NCI-H128 (cell line): ENCODE measurements around the gene IL18RAP.

ENCODE experiments used
- DNase-seq: peaks from one replicate; lab custom pipeline; 2025; ENCODE audit not compliant: unreplicated experiment; lab: John Stamatoyannopoulos, UW

The IL18RAP gene, protein sequence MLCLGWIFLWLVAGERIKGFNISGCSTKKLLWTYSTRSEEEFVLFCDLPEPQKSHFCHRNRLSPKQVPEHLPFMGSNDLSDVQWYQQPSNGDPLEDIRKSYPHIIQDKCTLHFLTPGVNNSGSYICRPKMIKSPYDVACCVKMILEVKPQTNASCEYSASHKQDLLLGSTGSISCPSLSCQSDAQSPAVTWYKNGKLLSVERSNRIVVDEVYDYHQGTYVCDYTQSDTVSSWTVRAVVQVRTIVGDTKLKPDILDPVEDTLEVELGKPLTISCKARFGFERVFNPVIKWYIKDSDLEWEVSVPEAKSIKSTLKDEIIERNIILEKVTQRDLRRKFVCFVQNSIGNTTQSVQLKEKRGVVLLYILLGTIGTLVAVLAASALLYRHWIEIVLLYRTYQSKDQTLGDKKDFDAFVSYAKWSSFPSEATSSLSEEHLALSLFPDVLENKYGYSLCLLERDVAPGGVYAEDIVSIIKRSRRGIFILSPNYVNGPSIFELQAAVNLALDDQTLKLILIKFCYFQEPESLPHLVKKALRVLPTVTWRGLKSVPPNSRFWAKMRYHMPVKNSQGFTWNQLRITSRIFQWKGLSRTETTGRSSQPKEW

DNA sequence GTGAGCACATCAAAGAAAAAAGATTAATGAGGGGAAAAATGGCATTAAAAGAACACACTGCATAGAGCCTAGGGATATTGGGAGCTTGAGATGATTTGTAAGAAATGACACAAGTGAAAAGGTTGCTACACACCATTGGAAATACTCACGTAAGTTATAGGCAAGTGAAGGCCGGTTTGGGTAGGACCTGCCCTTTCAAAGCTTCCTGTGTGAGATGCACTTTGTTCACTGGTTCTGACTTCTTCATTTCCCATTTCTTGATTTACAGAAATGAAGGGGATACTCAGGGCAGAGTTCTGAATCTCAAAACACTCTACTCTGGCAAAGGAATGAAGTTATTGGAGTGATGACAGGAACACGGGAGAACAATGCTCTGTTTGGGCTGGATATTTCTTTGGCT is at the start of gene IL18RAP:
IL18RAP (plus strand) TSS at position 251 of the 400 bp plus-strand sequence; CDS start at position 369, 118 bp downstream.
- no peak for DNase-seq

DNA sequence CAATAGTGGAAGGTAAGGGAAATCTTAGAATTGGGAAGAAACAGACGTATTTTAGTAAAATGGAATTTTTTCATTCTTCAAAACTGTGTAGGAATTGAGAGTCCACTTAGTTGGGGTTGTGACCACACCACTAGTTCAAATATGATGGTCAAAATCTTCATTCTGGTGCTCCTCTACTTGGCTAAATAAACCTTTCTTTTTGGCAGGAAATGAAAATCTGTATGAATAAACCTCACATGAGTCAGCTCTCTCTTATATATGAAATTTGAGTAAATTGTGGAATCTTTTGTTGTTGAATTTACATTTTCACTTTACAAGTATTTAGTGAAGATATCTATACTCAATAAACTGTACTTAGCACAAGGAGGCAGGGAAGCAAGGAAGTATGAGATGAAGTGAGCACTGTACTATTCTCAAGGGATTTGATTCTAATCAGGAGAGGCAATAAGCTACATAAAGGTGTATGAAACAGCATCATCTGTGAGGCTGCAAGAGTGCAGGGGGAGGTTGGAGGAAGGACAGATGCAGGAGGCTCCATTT is 46.8 kb upstream of the IL18RAP start:
- DNase-seq, result no peak

DNA sequence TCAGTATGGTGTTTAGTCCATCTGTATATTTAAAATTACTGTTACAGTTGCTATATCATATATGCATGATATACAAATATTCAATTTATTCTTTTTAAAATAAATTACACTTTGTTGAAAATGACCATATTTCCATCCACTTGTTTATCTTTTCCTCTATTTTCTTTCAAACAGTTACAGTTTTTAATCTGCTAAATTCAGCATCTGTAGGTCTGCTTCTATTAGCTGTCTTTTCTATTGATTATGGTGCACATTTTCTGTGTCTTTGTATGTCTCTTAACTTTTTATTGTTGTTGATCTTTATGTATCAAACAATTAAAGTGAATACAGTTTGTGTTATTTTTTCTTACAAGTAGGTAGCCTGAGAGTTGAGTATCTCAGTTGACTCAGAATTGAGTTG is 39.2 kb upstream of the IL18RAP start:
- DNase-seq, result no peak

DNA sequence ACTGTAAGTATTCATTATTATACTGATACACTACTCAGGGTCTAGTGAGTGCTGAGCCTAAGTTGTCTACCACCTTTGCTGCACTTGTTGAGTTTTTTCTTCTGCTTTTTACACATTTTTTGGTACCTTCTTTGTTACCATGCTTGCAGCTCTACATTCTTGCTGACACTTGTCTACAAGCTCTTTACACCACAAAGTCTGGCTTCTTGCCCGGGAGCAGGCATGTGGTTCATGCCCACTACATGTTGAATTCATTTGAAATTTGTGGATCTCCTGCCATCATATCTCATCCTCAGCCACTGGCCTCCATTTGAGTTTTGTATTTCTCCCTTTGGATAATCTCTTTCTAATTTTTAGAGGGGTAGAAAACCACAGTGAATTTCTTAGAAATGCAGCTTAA is 37.4 kb upstream of the IL18RAP start:
- no peak for DNase-seq

DNA sequence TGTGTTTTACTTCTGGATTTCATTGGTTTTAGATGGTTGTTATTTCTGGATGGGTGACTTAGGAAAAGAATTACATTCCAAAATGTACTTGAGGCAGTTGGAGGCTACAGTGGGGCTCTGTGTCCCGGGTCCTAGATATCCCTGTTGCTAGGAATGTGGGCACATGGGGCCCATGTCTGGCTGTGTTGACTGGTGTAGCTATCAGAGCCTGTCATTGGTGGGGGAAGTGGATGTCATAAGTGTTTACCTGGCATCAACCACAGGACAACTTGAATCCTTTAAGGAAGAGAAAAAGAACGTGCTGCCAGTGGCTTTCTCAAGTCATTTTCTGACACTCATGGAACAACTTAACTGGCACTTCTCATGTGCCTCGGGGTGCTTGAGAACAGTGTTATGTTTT is 37.0 kb upstream of the IL18RAP start:
- no peak for DNase-seq

DNA sequence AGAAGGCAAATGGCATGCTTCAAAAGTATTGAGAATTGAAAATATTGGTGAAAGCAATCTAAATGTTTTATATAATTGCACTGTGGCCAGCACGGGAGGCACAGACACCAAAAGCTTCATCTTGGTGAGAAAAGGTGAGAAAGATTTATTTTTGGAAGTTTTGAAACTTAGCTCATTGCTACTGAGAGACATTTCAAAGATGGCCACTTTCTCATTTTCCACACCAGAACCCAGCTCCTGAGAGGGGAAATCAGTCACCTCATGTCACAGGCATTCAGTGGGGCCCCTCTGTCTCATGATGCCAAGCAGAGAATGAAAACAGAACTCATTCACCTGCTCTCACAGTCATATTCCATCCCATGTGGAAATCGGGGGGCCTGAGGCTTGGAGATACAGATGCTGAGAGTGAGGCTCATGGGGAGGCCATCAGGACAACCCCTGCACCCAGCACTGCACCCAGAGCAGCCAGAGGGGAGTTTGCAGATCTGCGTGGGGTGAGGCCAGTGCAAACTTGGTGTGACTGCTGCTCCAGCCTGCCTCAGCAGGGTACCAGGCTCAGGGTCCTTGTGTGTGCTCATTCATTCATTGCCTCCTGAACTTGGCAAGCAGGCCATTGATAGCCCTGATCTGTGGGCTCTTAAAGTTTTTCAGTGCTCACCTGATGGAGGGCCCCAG is 36.0 kb upstream of the IL18RAP start:
- no peak for DNase-seq

DNA sequence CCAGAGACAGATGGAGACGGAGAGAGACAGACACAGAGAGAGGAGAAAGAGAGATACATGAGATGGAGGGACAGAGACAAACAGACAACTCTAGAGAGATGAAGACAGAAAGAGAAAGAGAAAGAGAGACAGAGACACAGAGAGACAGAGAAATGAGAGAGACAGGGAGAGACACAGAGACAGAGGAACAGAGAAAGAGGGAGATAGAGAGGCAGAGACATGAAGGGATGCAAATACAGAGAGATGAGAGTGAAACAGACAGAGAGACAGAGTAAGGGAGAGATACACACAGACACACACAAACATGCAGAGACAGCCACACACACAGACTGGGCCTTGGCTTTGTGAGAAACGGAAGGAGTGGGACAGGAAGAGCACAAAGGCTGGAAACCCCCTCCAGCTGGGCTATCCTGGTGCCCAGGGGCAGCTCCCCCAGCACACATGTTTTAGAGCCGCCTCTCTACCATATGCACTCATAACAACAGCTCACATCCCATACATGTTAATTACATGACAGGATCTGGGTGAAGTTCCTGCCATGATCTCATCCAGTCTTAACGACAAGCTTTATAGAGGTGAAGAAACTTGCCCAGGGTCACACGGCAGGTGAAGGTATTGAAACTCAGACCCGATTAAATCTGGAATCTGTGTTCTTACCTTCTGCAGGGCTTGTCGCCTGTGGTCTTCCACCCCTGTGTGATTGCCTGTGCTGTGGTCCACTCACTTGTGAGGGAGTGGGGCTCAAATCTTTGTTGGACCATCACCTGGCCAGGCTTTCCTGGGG is 35.0 kb upstream of the IL18RAP start:
- DNase-seq, result no peak

DNA sequence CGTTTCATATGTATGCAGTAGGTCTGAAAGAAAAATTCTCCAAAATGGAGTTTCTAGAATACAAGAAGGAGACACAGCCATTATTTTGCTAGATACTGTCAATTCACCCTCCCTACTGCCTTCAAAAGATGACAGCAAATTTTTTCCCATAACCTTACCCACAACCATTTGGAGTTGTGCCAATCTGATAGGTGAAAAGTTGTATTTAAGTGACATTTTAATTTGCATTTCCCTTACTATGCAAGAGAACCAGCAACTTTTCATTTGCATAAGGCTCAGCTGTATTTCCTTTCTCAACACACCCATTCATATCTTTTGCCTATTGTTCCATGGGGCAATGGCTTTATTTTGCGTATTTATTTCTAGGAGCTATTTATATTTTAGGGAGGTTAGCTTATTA is 31.4 kb upstream of the IL18RAP start:
- DNase-seq, result no peak

DNA sequence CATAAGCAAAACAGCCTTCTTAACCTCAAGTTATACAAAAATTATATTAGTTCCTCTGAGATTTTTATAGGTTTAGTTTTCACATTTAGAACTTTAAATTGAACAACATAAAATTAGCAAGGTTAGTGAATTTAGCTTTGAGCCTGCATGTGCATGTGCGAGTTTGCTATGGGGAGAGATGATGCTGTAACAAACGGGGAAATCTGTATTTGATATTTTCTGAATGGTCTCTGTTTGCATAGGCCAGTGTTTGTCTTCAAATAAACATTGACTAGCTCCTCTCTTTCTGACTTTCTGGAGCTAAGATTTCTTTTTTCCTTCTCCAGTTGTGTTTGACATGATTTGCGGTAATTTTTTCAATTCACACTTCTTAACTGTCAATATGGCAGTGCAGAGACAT is 30.9 kb upstream of the IL18RAP start:
- no peak for DNase-seq

DNA sequence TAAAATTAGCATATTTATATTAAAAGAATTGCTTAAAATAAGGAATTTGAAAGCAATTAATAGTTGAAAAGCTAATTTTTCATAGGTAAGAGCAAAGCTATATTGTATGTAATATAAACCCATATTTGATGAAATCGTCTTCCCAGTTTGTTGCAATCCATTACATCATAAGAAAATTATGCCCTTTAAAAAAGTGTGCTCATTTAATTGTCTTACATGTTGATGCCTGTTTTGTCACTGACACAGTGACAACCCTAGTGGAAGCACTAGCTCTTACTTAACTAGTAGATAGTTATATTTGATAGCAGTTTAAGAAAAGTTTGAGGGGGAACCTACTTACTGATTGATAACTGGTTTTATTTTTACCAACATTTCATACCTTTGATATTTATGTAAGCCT is 30.0 kb upstream of the IL18RAP start:
- DNase-seq, result no peak

DNA sequence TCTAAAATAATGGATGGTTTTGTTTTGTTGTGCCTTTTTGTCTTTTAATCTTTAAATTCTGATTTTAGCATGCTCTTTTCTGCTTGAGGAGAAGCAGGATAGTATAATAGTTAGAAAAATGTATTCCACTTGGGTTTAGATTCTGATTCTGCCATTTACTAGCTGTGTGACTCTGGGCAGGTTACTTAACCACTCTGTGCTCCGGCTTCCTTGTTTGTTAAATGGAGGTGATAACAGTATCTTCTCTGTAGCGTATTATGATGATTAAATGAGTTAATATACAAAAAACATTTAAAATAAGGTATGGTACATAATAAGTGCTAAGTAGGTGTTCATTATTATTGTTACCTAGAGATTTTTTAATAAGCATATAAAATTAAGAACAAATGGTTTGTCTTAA is 26.9 kb upstream of the IL18RAP start:
- DNase-seq, result no peak

DNA sequence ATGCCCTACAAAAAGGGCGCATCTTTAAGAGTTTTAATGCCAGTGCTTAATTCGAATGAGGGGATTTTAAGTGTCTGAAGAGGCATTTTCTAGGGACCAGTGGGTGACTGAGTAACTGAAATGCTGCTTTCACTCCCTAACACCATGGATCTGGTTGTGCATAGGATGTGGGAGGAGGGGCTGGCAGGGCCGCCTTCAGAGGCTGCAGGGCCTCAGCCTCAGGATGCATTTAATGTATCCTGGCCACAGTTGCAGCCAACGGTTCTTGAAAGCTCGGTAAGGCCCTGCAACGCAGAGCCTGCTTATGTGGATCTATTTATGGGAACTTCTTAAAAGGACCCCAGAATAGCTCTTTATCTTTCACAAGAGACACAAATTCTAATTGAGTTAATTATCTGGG is 25.8 kb upstream of the IL18RAP start:
- no peak for DNase-seq

DNA sequence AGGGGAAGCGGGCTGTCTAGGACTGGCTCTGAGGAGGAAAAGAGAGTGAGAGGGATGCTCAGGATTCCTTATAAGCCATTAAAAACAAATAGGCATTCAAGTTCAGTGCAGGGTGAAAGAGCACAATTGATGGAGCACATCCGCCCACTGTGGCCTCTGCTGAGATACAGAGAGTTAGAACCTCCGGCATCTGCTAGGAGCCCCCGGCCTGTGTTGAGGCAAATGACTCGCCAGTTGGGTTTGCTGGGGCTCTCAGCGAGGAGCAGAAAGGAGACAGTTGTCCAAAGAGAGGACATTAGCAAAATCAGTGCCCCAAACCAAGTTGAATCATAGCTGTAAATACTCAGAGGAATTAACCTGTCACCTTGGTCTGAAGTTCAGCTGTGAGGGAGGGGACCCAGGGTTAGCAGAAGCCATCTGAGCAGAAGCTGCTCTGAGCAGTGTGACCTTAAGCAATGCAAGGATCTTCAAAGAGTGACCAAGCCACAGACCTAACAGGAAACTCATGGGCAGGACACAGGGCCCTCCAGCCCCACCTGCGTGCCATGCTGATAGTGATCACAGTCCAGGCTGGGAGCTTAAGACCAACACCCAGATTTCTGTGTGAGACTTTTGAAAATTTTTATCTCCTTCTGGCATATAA is 23.3 kb upstream of the IL18RAP start:
- no peak for DNase-seq

DNA sequence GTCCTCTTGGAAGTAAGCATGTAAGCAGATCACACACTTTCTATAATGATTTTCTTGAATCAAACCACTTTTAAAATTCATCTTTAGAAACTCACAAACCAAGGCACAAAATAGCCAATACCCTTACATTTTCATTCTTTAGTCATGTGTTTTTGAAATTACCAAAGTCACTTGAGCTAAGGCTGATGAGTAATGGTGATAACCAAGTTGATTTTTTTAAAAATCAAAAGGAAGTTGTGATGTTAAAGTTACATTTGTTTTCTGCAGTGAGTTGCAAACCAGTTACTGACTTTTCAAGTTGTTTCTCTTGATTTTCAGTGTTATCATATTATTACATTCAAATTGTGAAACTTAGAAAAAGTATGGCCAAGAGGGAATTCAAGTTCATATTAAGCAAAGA is 21.5 kb upstream of the IL18RAP start:
- no peak for DNase-seq

DNA sequence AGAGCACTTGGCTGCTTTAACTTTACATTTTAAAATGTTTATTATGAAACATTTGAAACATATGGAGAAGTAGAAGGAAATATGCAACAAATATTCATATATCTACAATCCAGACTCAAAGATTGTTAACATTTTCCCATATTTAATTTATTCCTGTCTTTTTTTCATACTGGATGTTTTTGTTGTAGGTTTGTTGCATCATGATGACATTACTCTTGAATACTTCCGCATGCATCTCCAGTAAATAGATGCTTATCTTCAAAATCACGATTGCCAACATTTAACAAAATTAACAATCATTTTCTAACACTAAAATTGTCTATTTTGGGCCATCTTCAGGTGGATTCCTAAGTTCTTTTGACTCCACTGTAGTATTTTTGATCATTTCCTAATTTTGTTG is 21.1 kb upstream of the IL18RAP start:
- DNase-seq, result no peak

DNA sequence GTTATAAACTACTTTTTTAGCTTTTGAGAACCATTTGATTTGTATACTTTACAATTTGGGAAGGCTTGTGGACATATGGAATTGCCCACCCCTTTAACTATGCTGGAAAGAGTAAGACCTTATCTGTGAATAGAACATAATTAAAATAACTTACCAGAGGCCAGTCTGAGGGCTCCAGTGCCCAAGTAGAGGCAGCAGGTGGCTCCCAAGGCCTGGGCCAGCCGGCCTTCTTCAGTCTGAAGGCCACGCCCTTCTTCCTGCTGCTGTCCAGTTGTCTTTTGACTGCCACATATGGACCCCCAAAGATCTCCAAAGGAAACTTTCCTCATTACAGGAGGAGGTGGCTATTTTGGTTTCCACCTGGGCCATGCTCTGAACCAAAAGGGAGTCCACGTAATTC is 12.0 kb upstream of the IL18RAP start:
- DNase-seq, result no peak

DNA sequence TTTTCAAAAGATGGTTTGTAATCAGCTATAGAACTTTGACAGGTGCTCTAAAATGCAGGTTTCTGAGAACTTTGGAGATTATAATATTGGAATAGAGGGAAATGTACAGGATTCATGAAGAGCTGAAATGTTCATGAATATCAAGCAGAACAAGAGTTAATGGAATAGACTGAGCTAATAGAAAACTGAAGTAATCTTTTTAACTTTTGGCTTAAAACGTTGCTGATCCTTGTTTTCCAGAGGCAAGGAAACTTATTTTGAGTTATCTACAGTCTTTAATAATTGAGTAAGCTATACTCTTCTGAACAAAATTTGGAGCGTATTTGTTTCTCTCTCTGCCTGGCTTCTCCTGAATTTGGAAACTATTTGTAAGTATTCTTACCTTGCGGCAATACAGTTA is 10.8 kb upstream of the IL18RAP start:
- DNase-seq, result no peak

DNA sequence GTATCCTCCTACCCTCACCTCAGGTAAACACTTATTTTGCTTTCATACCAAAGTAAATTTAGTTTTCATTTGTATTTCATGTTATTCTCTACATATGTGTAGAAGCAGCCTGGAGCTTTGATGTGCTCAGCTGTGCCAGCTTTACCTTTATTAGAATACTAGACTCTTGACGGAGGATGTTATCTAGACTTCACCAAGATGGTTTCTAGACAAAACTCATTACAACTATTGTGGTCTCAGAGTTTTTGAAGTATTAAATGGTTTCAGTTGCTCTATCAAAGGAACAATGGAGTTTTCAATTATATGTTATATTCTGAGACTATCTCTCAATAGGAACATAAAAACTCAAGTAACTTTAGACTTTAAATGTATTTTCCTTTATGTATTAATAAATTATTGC is 5.0 kb upstream of the IL18RAP start:
- DNase-seq, result no peak

DNA sequence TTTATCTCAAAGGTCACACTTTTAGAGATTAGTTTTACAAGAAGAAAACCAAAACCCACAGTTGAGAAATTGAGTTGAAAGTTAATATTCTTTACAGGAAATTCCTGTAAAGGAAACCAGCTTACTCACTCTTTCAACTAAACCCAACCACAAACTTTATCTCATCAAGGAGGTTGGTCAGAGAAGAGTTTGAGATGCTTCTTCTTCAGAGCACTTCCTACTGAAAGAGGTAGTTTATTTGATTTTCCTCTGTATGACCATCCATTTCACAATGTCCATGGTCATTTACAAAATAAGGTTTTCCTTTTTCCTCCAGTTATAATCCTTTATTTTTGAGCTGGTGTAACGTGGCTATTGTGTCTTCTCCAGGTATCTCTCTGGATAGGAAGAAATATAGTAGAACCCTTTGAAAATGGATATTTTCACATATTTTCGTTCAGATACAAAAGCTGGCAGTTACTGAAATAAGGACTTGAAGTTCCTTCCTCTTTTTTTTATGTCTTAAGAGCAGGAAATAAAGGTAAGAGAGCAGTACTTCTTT is 4.5 kb upstream of the IL18RAP start:
- DNase-seq, result no peak

DNA sequence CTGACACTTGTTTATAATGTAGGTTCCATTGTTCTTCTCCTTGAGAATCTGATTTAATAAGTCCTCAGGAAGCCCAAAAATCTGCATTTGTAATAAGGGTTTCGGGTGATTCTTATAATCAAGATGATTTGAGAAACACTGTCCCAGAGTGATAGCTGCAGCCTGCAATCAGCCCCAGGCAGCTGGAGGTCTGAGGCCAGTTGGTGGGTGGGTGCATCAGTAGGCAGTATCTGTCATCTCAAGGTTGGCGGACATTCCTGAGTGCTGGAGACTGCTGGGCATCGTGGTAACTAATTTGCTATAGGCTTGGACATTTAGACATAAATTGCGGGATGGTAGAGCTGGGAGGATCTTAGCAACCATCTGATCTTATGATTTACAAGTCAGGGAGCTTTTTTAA is 2.7 kb upstream of the IL18RAP start:
- no peak for DNase-seq
